Measurements from ENCODE around the gene RASSF10.
"Not testable (repeated sequence)": the region's sequence is repeated elsewhere in the genome, so short reads cannot be mapped to it uniquely, and the experiment has no call there.

RASSF10 gene

DNA sequence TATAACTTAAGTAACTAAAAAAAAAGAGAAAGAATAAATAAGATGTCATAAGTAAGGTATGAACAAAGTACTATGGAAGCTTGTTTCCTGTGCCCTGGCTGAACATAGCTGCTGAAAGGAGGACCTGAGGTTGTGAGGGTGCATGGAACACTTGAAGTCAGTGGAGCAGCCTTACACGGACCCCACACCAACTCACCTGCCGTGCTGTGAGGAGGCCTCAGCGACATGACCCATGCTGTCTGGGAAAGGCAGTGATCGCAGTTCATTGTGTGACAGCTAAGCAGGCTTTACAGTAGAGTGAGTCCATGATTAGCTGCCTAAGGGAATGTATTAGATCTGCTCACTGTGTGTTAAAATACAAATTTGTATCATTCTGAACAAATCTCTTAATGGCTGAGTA, 17.6 kb downstream of the RASSF10 start:
- DNase-seq (ENCODE audit: low read depth in 2 of 2): no peak

GRCh38 chr11:13028322-13028721, 19.2 kb downstream of the RASSF10 start:
- DNase-seq (ENCODE audit: low read depth in 2 of 2): no peak

GRCh38 chr11:13029872-13030271, 20.8 kb downstream of the RASSF10 start:
- DNase-seq (ENCODE audit: low read depth in 2 of 2): no peak

DNA sequence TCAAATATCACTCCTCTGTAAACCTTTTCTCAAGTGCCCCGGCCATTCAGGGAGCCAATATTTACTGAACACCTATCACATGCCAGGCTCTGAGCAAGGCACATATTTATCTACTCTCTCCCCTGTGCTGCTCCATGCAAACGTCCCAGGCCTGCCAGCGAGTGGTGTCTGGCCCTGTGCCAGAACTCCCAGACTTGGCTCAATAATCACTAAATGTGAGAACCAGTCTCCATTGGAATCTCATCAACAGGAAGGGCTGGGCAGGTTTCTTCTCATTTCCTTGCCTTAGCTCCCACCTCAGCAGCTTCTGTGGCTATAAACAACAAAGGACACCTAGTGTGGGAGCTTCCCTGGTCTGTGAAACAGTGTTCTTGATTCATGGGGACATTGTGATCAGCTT, 21.7 kb downstream of the RASSF10 start:
- DNase-seq (ENCODE audit: low read depth in 2 of 2): no peak

DNA sequence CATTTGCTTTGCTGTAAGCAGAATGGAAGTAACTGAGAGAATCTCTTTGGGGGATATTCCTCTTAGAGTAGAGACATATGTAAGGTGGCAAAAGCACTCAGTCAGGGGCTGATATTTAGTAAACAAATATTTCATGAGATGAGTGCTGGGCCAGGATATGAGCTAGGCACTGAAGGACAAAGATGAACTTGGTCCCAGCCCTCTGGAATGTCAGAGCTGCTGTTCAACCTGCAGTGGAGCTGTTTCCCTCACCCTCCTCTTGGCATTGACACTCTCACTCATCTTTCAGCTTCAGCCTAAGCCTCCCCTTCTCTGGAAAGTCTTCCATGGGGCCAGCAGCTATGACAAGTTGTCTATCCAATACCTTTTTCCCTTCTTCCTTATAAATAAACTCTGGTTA, 22.2 kb downstream of the RASSF10 start:
- no peak for DNase-seq (ENCODE audit: low read depth in 2 of 2)

DNA sequence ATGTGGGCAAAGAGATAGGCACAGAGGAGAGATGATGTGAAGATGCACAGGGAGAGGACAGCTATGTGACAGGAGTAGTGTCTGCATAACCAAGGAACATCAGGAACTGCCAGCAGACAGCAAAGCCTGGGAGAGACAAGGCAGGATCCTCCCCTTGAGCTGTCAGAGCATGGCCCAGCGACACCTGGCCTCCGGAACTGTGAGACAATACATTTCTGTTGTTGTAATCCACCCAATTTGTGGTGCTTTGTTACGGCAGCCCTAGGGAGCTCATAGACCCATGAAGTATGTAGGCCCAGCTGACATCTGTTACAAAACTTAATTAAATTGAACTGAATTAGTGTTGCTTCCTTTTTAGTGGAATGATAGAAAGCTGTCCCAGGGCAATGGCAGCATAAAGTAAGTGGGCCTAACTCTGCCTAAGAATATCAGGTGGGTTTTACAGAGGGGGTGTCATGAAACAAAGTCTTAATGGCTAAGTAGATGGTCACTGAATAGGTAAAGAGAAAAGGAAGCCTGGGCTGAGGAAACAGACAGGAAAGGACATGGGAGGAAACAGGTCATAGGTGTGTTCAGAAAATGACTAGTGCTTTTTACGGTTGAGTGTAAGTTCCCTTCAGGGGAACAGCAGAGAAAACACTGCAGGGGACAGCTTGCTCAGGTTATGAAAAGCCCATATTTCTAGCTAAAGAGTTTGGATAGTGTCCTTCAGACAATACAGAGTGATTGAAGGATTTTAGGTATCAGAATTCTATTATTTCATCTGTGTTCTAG, 24.8 kb downstream of the RASSF10 start:
- no peak for DNase-seq (ENCODE audit: low read depth in 2 of 2)

DNA sequence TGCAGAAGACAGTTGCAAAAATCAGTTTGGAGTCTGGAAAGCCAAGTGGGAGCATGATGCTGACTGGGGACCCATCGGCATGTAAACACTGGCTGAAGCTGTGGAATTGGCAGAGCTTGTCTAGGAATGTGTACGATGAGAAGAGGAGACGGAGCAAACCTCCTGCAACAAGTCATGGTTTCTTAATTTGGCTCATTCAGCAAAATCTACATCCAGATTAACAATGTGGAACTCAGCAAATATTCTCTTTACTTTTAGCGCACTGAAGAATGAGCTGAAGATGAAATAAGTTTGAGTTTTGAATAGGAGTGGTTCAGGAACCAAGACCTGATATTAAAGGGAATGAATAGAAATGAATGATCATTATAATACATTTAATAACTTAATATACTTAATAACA, 26.6 kb downstream of the RASSF10 start:
- DNase-seq (ENCODE audit: low read depth in 2 of 2): no peak

- DNase-seq (ENCODE audit: low read depth in 2 of 2): no peak
These were observed 27.1 kb downstream of the RASSF10 start for GRCh38 chr11:13036235-13036634.

DNA sequence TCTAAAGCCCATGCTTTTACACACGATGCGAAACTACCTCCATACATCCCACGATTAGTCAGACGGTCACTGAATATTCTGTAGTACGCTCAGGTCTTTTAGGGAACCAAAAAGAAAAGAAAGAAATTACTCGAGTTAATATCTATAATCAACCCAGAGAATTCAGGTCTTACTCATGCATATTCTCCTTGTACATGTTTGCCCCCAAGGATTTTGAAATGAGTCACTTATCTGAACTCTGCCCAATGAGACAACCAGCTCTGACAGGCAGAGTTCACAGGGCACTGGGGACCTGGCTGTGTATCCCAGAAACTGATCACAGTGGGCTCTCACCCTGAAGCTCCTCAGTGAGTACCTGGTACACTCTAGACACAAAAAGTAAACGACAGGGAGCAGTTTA, 29.2 kb downstream of the RASSF10 start:
- DNase-seq (ENCODE audit: low read depth in 2 of 2): no peak

DNA sequence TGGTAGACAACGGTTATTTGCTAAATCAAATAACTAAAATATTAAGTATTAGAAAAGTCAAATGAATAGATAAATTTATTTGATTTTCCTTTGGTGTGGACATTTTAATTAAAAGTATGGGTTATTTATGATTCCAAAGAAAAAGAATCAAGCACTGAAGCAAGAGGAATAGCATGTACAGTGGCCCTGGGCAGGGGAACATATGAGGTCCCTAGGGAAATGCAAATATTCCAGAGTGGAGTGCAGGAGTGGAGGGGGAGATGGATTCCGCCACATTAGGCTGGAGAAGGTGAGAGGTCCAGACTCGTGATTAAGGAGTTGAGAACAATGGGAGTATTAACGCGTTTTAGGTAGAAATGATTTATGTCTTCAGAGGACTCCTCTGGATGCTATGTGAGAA, 30.0 kb downstream of the RASSF10 start:
- DNase-seq (ENCODE audit: low read depth in 2 of 2): no peak

DNA sequence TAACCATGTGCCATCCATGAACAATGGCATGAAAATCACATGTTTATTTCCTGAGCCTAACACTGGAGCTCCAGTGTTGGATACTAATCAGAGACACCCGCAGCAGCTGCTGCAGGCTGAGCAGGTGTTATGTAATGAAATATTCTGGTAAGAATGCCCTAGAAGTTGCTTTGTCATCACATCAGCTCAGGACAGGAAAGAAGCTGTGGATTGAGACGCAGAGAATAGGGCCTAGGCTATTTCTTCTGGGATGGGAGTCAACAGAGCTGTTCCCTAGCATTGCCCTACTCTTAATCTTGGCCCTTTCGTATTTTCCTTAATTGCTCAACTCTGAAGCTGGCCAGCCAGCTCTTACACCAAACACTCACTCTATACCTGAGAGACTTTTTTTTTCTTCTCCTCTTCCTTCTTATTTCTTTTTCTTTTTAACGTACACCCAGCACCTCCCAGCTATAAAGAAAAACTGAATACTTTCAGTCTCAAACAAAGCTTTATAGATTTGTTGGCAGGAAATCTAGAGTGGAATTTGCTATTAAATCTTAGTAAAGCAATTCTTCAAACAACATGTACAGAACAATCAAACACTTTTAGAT, 31.9 kb downstream of the RASSF10 start:
- DNase-seq (ENCODE audit: low read depth in 2 of 2): no peak

DNA sequence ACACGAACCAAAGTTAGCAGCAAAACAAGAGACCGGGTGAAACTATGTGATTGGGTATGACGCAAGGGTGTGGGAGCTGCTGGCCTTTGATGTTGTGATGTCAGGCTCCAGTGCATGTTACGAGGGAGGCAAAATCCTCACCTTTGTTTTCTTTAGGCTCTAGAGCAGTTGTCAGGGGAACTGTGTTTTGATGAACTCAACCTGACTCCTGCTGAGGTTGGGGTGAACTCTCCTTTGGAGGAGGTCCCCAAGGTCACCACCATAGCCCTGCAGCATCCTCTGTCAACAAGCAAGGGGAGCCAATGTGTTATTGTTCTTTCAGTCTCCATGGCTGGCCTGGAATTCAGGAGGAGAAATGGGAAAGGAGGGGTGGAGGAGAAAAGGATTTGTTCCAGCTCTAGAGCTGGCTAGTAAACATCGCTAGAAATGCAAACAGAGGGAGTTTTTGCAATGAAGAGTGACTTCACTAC, 33.8 kb downstream of the RASSF10 start:
- DNase-seq (ENCODE audit: low read depth in 2 of 2): no peak

DNA sequence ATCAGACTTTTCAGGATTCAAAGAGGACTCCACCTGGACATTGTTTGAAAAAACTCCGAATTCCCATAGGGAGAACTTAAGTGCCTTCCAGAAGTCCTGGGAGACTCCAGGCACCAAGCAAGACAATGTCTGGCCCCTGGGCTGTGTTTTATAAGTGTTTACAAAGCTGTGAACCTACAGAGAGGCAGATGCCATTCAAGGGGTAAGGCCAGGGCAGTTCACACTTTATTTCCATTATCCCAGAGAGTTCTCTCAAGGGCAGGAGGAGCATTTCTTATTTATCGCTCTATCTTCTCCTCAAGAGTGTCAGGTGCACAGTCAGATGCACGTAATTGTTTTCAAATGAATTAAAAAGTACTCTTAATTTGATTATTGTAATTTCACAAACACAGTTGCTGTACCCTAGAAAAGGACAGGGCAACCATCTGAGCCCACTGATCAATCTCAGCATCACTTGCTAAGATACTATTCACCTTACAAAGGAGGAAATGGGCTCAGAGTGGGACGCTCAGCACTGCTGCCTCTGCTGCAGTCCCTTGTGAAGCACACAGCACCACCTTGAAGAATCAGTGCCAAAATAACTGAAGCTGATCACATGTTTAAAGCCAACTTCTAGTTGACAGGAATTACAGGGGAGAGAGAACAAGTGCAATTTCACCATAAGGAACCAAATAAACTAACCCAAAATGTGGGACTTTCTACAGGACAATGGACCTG, 35.0 kb downstream of the RASSF10 start:
- DNase-seq (ENCODE audit: low read depth in 2 of 2): no peak

DNA sequence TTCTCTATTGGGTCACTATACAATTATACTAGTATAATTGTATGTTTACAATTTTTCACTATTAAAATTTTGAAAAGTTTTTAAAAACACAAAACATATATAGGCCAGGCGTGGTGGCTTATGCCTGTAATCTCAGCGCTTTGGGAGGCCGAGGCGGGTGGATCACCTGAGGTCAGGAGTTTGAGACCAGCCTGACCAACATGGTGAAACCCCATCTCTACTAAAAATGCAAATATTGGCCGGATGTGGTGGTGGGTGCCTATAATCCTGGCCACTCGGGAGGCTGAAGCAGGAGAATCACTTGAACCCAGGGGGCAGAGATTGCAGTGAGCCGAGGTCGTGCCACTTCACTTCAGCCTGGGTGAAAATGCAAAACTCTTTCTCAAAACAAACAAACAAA, 36.0 kb downstream of the RASSF10 start:
- not testable (repeated sequence) for DNase-seq (ENCODE audit: low read depth in 2 of 2)

GRCh38 chr11:13045734-13046133, 36.6 kb downstream of the RASSF10 start:
- DNase-seq (ENCODE audit: low read depth in 2 of 2): no peak

DNA sequence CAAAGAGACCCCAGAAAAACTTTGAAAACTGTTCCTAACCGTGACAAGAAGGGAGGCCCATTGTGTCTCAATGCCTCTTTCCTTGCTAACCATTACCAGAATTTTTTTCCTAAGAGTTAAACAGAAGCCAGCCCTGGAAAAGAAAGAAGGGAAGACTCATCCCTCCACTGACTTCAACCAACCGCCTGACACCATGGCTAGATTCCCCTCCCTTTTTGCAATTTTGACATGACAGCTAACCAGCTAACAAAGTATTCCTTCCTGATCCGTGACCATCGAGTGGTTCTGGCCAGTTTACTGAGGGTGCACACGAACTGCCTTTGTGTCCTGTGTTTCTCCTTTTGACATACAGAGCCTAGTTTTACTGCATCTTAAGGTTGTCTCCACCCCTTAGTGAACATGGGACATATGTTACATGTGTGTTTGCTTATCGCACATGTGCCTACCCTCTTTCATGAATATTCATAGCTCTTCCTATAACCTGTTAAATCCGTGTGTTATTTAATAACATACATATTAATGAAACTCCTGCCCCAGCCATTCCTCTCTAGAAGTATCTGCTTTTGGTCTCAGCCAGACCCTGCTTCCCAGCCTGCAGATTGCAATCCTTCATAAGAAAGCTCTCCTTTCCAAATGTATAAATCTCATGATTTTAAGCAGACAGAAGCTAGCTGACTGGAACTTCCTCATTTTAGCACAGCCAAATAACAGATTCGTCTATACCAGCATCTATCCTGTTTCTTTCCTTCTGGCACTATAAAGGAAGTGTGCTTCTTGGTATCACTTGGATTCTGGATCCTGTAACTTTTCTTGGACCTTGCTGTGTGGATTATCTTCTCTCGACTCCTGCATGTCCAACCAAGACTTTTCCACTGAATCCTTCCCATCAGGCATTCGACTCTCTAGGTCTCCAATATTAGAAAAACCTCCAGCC, 37.8 kb downstream of the RASSF10 start:
- no peak for DNase-seq (ENCODE audit: low read depth in 2 of 2)

DNA sequence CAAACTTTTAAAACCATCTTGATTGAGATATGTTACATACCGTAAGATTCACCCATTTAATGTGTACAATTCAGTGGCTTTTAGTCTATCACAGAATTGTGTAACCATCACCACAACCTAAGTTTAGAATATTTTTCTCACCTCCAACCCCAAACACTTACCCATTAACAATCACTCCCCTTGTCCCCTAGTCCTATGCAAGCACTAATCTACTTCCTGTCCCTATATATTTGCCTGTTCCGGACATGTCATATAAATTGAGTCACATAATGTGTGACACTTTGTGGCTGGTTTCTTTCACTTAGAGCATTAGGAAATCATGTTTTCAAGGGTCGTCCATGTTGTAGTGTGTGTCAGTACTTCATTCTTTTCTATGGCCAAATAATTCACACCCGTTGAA, 38.8 kb downstream of the RASSF10 start:
- DNase-seq (ENCODE audit: low read depth in 2 of 2): no peak

DNA sequence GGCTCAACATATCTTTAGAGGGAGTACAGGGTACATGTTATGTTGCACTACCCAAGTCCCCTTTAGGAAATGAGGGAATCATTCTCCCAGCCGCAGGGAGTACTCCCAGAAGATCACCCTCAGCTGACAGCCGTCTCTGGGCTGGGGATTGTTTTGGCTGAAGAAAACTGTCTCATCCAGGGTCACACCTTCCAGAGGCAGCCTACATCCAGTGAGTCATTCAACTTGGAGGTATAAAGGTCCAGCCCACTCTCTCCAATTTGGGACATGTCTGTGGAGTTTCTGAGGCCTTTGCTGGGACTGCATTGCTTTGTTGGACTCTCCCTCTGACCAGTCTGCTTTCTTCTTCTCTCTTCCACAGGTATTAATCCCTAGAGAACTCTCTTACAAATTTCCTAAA, 42.1 kb downstream of the RASSF10 start:
- DNase-seq (ENCODE audit: low read depth in 2 of 2): no peak

DNA sequence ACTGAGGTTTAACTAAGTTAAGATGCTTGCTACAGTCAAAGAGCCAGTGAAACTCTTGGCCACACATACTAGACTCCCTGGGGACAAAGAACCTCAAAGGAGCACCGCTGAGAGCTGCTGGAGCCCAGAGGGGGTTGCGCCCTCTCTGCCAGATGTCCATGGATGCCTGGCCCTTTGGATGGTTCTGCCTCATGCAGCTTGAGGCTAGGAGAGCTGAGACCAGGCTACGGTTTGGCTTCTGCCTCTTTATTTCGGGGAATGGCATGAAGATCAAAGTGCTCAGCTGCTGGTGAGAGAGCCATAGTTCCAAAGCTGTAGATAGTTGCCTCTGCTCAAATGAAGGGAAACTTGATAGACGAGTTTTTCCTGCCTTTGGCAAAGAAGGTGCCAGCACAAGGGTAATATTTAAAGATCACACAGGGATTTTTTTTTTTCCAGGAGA, 43.0 kb downstream of the RASSF10 start:
- DNase-seq (ENCODE audit: low read depth in 2 of 2): no peak

DNA sequence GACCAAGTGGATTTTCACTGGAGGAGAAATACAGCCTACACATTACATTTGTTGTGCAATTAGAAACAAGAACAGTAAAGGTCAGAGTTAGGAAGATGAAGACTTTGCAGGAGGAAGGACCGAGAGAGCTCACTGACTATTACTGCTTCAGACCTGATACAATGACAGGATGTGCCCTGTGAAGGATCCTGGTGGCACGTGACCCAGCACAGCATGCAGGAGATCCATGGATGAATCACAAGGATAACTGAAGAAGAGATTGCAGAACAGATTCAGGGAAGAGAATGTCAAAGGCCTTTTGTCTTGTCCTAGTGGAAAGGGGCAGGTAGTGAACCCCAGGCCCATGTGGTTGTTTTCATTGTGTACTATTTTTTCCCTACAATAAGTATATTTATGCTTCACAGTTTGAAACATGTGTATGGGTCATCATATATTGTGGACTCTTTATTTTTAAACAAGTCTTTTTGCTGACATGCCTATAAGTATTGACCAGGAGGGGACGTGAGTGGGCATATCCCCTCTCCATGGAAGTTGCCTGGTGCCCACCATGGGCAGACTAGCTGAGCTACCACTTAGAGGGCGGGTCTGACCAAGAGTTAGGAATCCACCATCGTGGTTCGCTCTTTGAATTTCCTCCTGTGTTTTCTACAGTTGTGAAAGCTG, 44.3 kb downstream of the RASSF10 start:
- DNase-seq (ENCODE audit: low read depth in 2 of 2): no peak

- no peak for DNase-seq (ENCODE audit: low read depth in 2 of 2)
These were observed 45.2 kb downstream of the RASSF10 start for GRCh38 chr11:13054278-13054677.
